GM04503 (cell line): Measurements from ENCODE around the gene PPP6R1.
A peak's percentile ranks its signal among the peaks of the same experiment; 100 is the strongest.

ENCODE experiments used
- DNase-seq: peaks from one replicate; pipeline ENCODE4 v3.0.0-alpha.2; 2012; ENCODE audit warnings: low read depth

The PPP6R1 gene

GRCh38 chr19:55258828-55259539 is at the start of gene PPP6R1:
Gene PPP6R1 (minus strand): TSS chr19:55259017. CDS start chr19:55247103, 11,914 bp downstream.
- peak; percentile 98 for DNase-seq

GRCh38 chr19:55308281-55308680 is 49.5 kb upstream of the PPP6R1 start:
- DNase-seq = no peak

- DNase-seq = no peak
These were observed 47.9 kb upstream of the PPP6R1 start for GRCh38 chr19:55306712-55307111.

GRCh38 chr19:55305983-55306562 is 47.3 kb upstream of the PPP6R1 start:
- DNase-seq = no peak

GRCh38 chr19:55305491-55305890 is 46.7 kb upstream of the PPP6R1 start:
- DNase-seq = no peak

GRCh38 chr19:55304980-55305379 is 46.2 kb upstream of the PPP6R1 start:
- DNase-seq = no peak

GRCh38 chr19:55304279-55304978 is 45.6 kb upstream of the PPP6R1 start:
- DNase-seq = no peak

GRCh38 chr19:55303477-55303876 is 44.7 kb upstream of the PPP6R1 start:
- DNase-seq = no peak

- no peak for DNase-seq
These were observed 43.5 kb upstream of the PPP6R1 start for GRCh38 chr19:55302318-55302703.

- DNase-seq = peak; percentile 11
These were observed 42.9 kb upstream of the PPP6R1 start for GRCh38 chr19:55301459-55302317.

- DNase-seq = no peak
These were observed 42.2 kb upstream of the PPP6R1 start for GRCh38 chr19:55300886-55301458.

- DNase-seq = no peak
These were observed 41.2 kb upstream of the PPP6R1 start for GRCh38 chr19:55299991-55300390.

- DNase-seq = no peak
These were observed 38.5 kb upstream of the PPP6R1 start for GRCh38 chr19:55297267-55297666.

- no peak for DNase-seq
These were observed 30.4 kb upstream of the PPP6R1 start for GRCh38 chr19:55289117-55289796.

- no peak for DNase-seq
These were observed 28.7 kb upstream of the PPP6R1 start for GRCh38 chr19:55287361-55288079.

GRCh38 chr19:55285229-55285890 is 26.5 kb upstream of the PPP6R1 start:
- DNase-seq = no peak

GRCh38 chr19:55284405-55285058 is 25.7 kb upstream of the PPP6R1 start:
- DNase-seq = no peak

GRCh38 chr19:55283548-55284377 is 24.9 kb upstream of the PPP6R1 start, which contains the start of gene BRSK1:
Gene BRSK1 (plus strand): TSS chr19:55283997. CDS start chr19:55284443, 446 bp downstream.
- no peak for DNase-seq
